ENCODE measurements around the gene DNAJC5.

GRCh38 chr20:63878899-63879663 lies 15.8 kb upstream of the DNAJC5 start:
- TF ChIP-seq POLR2A (IDR thresholded peaks at IDR 0.05) (no peak), CTCF (IDR thresholded peaks at IDR 0.05) (no peak)
